OCI-LY1 (cell line): ENCODE measurements around the gene ALDH4A1.

ENCODE experiments used
- H2AFZ ChIP-seq: fragments of 200-600 bp; sonication (generic), shearing (Covaris generic); 2 replicates; pipeline ENCODE4 v1.6.0; 2014; ENCODE audit warnings: antibody characterized with exemption, mild to moderate bottlenecking, low read length
- H3F3A ChIP-seq: fragments of 200-600 bp; sonication (generic), shearing (Covaris generic); 2 replicates; pipeline ENCODE4 v1.6.0; 2014; ENCODE audit warnings: mild to moderate bottlenecking, antibody characterized with exemption, low read length, moderate library complexity; ENCODE audit not compliant: insufficient read depth
- H3K27ac ChIP-seq: fragments of 200-600 bp; sonication (generic); 2 replicates; pipeline ENCODE4 v1.5.1; 2014; ENCODE audit warnings: low read length, mixed run types, mild to moderate bottlenecking, low read depth; ENCODE audit not compliant: poor library complexity, severe bottlenecking
- H3K27me3 ChIP-seq: fragments of 200-600 bp; sonication (generic); 2 replicates; pipeline ENCODE4 v1.6.0; 2014; ENCODE audit warnings: antibody characterized with exemption, mild to moderate bottlenecking, low read length, moderate library complexity; ENCODE audit not compliant: insufficient read depth
- H3K36me3 ChIP-seq: fragments of 200-600 bp; sonication (generic); 2 replicates; pipeline ENCODE4 v1.6.1; 2014; ENCODE audit warnings: mild to moderate bottlenecking, antibody characterized with exemption, low read length, moderate library complexity, mixed read lengths; ENCODE audit not compliant: insufficient read depth
- H3K4me1 ChIP-seq: fragments of 200-600 bp; sonication (generic); 2 replicates; pipeline ENCODE4 v1.5.1; 2014; ENCODE audit warnings: mild to moderate bottlenecking, low read length, moderate library complexity; ENCODE audit not compliant: insufficient read depth, severe bottlenecking
- H3K4me2 ChIP-seq: fragments of 200-600 bp; sonication (generic), shearing (Covaris generic); 2 replicates; pipeline ENCODE4 v1.6.1; 2014; ENCODE audit warnings: low read length
- H3K4me3 ChIP-seq: fragments of 200-600 bp; sonication (generic); 2 replicates; pipeline ENCODE4 v1.5.1; 2014; ENCODE audit warnings: low read length, low read depth, mild to moderate bottlenecking, mixed read lengths; ENCODE audit not compliant: poor library complexity, severe bottlenecking
- H3K79me2 ChIP-seq: fragments of 200-600 bp; shearing (Covaris generic); 2 replicates; pipeline ENCODE4 v1.6.1; 2016; ENCODE audit warnings: mixed run types, low read length, mixed read lengths; ENCODE audit not compliant: insufficient read depth
- H3K9ac ChIP-seq: fragments of 200-600 bp; sonication (generic), shearing (Covaris generic); 2 replicates; pipeline ENCODE4 v1.6.1; 2014; ENCODE audit warnings: mild to moderate bottlenecking, low read length, mixed read lengths
- H3K9me2 ChIP-seq: fragments of 200-600 bp; sonication (generic), shearing (Covaris generic); 2 replicates; pipeline ENCODE4 v1.6.1; 2014; ENCODE audit warnings: low read depth, mild to moderate bottlenecking, low read length, mixed read lengths
- H3K9me3 ChIP-seq: fragments of 200-600 bp; shearing (Covaris generic); 2 replicates; pipeline ENCODE4 v1.6.1; 2014; ENCODE audit warnings: low read length, mixed read lengths
- H4K20me1 ChIP-seq: fragments of 200-600 bp; sonication (generic), shearing (Covaris generic); 2 replicates; pipeline ENCODE4 v1.6.0; 2016; ENCODE audit warnings: mild to moderate bottlenecking, low read length; ENCODE audit not compliant: insufficient read depth
- CTCF ChIP-seq: fragments of 200-600 bp; sonication (generic), shearing (Covaris generic); IDR thresholded peaks from 2 replicates; pipeline ENCODE4 v1.5.1; 2017; ENCODE audit warnings: mild to moderate bottlenecking, antibody characterized with exemption, low read length, moderate library complexity, mixed read lengths
- EZH2 ChIP-seq: fragments of 200-600 bp; sonication (generic), shearing (Covaris generic); IDR thresholded peaks from 2 replicates; pipeline ENCODE4 v1.8.0; 2017; ENCODE audit warnings: borderline replicate concordance, mixed run types, mild to moderate bottlenecking, antibody characterized with exemption, low read length, moderate library complexity, mixed read lengths

ALDH4A1 gene

DNA sequence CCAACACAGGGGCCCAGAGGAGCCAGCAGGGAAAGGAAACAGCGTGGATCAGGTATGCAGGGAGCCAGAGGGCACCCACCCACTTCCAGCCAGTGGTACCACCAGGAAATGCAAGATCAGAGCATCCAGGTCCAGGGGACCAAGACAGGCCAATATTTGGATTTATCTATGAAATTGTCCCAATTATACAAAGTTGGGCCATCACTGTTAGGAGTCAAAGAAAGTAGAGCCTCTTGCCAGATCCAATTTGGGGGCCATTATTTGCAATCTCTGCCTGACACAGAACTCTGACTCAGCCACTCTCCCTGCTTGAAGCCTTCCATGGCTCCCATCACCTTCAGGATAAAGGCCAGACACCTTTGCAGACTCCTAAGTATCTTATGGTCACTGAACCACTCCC lies 21.8 kb downstream of the ALDH4A1 start:
- TF ChIP-seq EZH2: no peak
- TF ChIP-seq CTCF: no peak
- no peaks in the 10 kb centered on the region for H3K36me3 ChIP-seq
- no peak overlapping the region for H3K27ac ChIP-seq
- H4K20me1 ChIP-seq: no peaks in the 10 kb centered on the region
- no peaks in the 10 kb centered on the region for H3K79me2 ChIP-seq
- H3K4me2 ChIP-seq: no peak overlapping the region
- H3K27me3 ChIP-seq: no peaks in the 10 kb centered on the region
- no peaks in the 10 kb centered on the region for H3F3A ChIP-seq
- H3K9ac ChIP-seq: no peak overlapping the region
- H2AFZ ChIP-seq: no peak overlapping the region
- no peaks in the 10 kb centered on the region for H3K9me3 ChIP-seq
- no peaks in the 10 kb centered on the region for H3K9me2 ChIP-seq
- H3K4me3 ChIP-seq: no peak overlapping the region
- no peaks in the 10 kb centered on the region for H3K4me1 ChIP-seq

- H3K4me2 ChIP-seq: no peak overlapping the region
Measured at GRCh38 chr1:18879791-18880309, 22.5 kb downstream of the ALDH4A1 start.

GRCh38 chr1:18879215-18879790 lies 23.1 kb downstream of the ALDH4A1 start:
- Histone ChIP-seq H3K27ac (no peak overlapping the region), H3K9ac (no peak overlapping the region)

More at GRCh38 chr1:18879791-18880309, 22.5 kb downstream of the ALDH4A1 start:
- Histone ChIP-seq H3K4me1 (no peaks in the 10 kb centered on the region), H3F3A (no peaks in the 10 kb centered on the region), H3K27me3 (no peaks in the 10 kb centered on the region), H3K79me2 (no peaks in the 10 kb centered on the region), H3K4me3 (no peak overlapping the region), H3K9me3 (no peaks in the 10 kb centered on the region), H3K9me2 (no peaks in the 10 kb centered on the region), H4K20me1 (no peaks in the 10 kb centered on the region), H3K36me3 (no peaks in the 10 kb centered on the region), H2AFZ (no peak overlapping the region), H3K27ac (no peak overlapping the region), H3K9ac (no peak overlapping the region)
- TF ChIP-seq CTCF: no peak

More at GRCh38 chr1:18879215-18879790, 23.1 kb downstream of the ALDH4A1 start:
- Histone ChIP-seq H3K9me2 (no peaks in the 10 kb centered on the region), H3K36me3 (no peaks in the 10 kb centered on the region), H4K20me1 (no peaks in the 10 kb centered on the region), H3K4me2 (no peak overlapping the region), H3K4me3 (no peak overlapping the region), H3K9me3 (no peaks in the 10 kb centered on the region), H3K27me3 (no peaks in the 10 kb centered on the region), H3K79me2 (no peaks in the 10 kb centered on the region), H3K4me1 (no peaks in the 10 kb centered on the region), H3F3A (no peaks in the 10 kb centered on the region), H2AFZ (no peak overlapping the region)
- no peak for TF ChIP-seq EZH2
- TF ChIP-seq CTCF: no peak
